Osteocyte (in vitro differentiated cells): ENCODE data around the gene TMEM169. TPM values are rescaled to one million over a fixed set of nuclear protein-coding genes. Genes with fewer than 3 reads are reported as not detected.

Experiments used
- DNase-seq: peaks from one replicate; pipeline ENCODE4 v3.0.0; 2021; ENCODE audit warnings: mixed read lengths; ENCODE audit not compliant: unreplicated experiment; ENCODE audit errors: extremely low spot score
- H3K27ac Mint-ChIP-seq: one replicate; pipeline ENCODE4 v1.8.0; 2021; ENCODE audit warnings: mild to moderate bottlenecking, mixed read lengths; ENCODE audit not compliant: unreplicated experiment
- H3K27me3 Mint-ChIP-seq: one replicate; pipeline ENCODE4 v1.8.0; 2021; ENCODE audit warnings: mixed read lengths; ENCODE audit not compliant: unreplicated experiment
- H3K36me3 Mint-ChIP-seq: one replicate; pipeline ENCODE4 v1.8.0; 2021; ENCODE audit warnings: mixed read lengths; ENCODE audit not compliant: unreplicated experiment
- H3K4me1 Mint-ChIP-seq: one replicate; pipeline ENCODE4 v1.8.0; 2021; ENCODE audit warnings: mixed read lengths; ENCODE audit not compliant: unreplicated experiment
- H3K4me3 Mint-ChIP-seq: one replicate; pipeline ENCODE4 v1.8.0; 2021; ENCODE audit warnings: mild to moderate bottlenecking, moderate library complexity, mixed read lengths; ENCODE audit not compliant: unreplicated experiment
- H3K9me3 Mint-ChIP-seq: one replicate; pipeline ENCODE4 v1.8.0; 2021; ENCODE audit warnings: mixed read lengths; ENCODE audit not compliant: unreplicated experiment
- total RNA-seq: library from RNA; stranded (reverse); gene quantifications from 2 replicates; pipeline ENCODE4 v1.2.1, GENCODE V29; 2021
- TF ChIP-seq, protein P1 (sequence below): fragments of 200-600 bp; sonication (generic); IDR thresholded peaks from 2 replicates; pipeline ENCODE4 v1.5.0; 2021; ENCODE audit warnings: antibody characterized with exemption, mild to moderate bottlenecking, moderate library complexity

TMEM169 gene
- total RNA-seq, 1 donor from 2014 or later: 1.5 TPM

DNA sequence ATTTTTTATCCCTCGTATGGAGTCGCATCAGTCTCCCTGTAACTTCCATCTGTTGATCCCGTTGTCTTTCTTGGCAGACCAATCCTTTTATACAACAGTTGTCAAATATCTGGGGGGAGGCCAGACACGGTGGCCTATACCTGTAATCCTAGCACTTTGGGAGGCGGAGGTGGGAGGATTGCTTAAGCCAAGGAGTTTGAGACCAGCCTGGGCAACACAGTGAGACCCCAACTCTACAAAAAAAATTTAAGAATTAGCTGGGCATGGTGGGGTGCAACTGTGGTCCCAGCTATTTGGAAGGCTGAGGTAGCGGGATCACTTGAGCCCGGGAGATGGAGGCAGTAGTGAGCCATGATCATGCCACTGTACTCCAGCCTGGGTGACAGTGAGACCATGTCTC lies 29.4 kb downstream of the TMEM169 start:
- no peaks in the 10 kb centered on the region for H3K9me3 Mint-ChIP-seq
- H3K36me3 Mint-ChIP-seq: peaks cover 27% of the 10 kb centered on the region
- no peak for DNase-seq
- peaks cover 55% of the 10 kb centered on the region for H3K4me1 Mint-ChIP-seq
- TF ChIP-seq, protein P1, sequence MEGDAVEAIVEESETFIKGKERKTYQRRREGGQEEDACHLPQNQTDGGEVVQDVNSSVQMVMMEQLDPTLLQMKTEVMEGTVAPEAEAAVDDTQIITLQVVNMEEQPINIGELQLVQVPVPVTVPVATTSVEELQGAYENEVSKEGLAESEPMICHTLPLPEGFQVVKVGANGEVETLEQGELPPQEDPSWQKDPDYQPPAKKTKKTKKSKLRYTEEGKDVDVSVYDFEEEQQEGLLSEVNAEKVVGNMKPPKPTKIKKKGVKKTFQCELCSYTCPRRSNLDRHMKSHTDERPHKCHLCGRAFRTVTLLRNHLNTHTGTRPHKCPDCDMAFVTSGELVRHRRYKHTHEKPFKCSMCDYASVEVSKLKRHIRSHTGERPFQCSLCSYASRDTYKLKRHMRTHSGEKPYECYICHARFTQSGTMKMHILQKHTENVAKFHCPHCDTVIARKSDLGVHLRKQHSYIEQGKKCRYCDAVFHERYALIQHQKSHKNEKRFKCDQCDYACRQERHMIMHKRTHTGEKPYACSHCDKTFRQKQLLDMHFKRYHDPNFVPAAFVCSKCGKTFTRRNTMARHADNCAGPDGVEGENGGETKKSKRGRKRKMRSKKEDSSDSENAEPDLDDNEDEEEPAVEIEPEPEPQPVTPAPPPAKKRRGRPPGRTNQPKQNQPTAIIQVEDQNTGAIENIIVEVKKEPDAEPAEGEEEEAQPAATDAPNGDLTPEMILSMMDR: no peak
- no peaks in the 10 kb centered on the region for H3K27me3 Mint-ChIP-seq
- peak overlapping the region; percentile 100 for H3K4me3 Mint-ChIP-seq
- H3K27ac Mint-ChIP-seq: peak overlapping the region; percentile 100

DNA sequence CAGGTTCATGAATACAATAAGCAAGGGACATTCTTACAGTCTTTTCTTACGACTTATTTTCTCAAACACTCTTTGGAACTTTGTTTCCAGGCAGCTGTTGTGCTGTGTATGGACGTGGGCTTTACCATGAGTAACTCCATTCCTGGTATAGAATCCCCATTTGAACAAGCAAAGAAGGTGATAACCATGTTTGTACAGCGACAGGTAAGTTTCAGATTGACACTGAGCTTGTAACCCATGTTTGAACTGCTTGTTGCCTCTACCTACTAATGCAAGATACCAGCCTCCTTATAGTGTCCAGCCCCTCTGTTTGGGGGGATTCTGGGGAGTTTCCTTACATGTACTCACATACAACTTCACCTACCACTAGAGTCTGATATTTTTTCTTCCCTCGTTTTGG lies 31.2 kb downstream of the TMEM169 start:
- TF ChIP-seq, protein P1: no peak
- H3K27me3 Mint-ChIP-seq: no peaks in the 10 kb centered on the region
- peaks cover 62% of the 10 kb centered on the region for H3K4me1 Mint-ChIP-seq
- H3K9me3 Mint-ChIP-seq: no peaks in the 10 kb centered on the region
- no peak overlapping the region for H3K4me3 Mint-ChIP-seq
- H3K36me3 Mint-ChIP-seq: peaks cover 42% of the 10 kb centered on the region
- H3K27ac Mint-ChIP-seq: peak overlapping the region; percentile 5
- no peak for DNase-seq

DNA sequence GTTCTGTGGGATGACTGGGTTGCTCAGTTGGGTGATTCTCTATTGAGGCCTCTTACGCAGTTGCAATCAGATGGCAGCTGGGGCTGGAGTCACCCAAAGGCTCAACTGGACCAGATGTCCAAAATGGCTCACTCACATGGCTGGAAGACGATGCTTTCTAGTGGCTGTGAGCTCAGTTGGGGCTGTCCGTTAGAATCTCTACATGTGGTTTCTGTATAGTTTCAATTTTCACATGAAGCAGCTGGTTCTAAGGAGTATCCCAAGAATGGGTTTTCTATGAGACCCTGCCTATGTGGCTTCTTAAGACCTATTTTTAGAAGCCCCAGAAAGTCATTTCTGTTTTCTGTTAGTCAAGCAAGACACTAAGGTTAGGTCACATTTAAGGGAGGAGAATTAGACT lies 31.9 kb downstream of the TMEM169 start:
- TF ChIP-seq, protein P1: no peak
- Mint-ChIP-seq H3K4me1 (peaks cover 55% of the 10 kb centered on the region), H3K4me3 (no peak overlapping the region), H3K36me3 (peaks cover 48% of the 10 kb centered on the region), H3K27ac (no peak overlapping the region), H3K9me3 (no peaks in the 10 kb centered on the region), H3K27me3 (no peaks in the 10 kb centered on the region)
- no peak for DNase-seq

DNA sequence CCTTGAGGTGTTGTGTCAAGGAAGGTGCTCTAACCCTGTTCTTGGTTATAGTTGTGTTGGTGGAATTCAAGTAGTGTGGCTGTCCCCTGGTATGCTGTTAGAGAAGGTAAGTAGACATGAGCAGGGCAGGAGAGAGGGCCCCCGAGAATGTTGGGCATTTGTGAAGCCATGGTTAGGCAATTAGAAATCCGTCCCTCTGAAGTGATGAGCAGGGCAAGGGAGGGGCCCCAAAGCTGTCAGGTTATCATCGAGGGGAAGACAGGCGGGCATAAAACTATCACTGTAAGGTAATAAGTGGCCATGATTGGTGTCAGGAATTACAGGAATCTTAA lies 32.6 kb downstream of the TMEM169 start:
- peaks cover 53% of the 10 kb centered on the region for H3K4me1 Mint-ChIP-seq
- TF ChIP-seq, protein P1: no peak
- H3K27ac Mint-ChIP-seq: peak overlapping the region; percentile 99
- no peak for DNase-seq
- no peaks in the 10 kb centered on the region for H3K9me3 Mint-ChIP-seq
- peaks cover 55% of the 10 kb centered on the region for H3K36me3 Mint-ChIP-seq
- H3K4me3 Mint-ChIP-seq: peak overlapping the region; percentile 85
- H3K27me3 Mint-ChIP-seq: no peaks in the 10 kb centered on the region

DNA sequence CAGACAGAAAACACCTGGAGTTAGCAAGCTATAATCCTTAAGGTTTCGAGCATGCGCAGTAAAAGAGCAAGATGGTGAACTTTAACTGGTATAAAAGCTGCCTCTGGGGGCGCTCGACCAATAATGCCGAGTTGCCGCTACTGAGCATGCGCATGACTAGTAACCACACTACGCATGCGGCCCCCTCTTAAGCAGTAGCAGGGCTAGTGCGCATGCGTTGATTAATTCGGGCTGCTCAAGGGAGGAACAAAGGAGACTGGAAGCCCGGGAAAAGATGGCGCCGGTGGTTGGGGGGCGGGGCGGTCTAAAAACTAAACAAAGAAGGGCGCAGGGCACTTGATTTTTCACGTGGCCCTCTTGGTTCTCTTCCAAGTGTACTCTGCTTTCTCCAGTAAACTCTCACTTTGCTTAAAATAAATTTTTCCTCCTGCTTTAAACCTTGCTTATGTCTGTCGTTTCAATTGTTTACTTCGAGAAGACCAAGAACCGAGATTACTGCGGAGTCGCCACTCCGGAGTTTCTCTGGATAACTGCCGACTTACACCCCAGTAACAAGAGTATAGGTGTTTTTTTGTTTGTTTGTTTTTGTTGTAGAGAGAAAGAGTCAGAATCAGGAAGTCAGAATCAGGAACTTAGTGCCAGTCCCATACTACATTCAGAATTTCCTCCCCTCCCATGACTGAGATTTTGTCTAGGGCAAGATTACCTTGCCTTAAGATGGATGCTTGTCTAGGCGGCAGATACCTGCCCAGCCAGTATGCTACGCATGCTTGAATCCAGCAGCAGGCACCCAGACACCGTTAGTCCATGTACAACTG lies 33.2 kb downstream of the TMEM169 start:
- TF ChIP-seq, protein P1: peak; percentile 87
- H3K4me1 Mint-ChIP-seq: peaks cover 57% of the 10 kb centered on the region
- peak; percentile 99 for DNase-seq
- peaks cover 61% of the 10 kb centered on the region for H3K36me3 Mint-ChIP-seq
- H3K4me3 Mint-ChIP-seq: peak overlapping the region; percentile 85
- peak overlapping the region; percentile 99 for H3K27ac Mint-ChIP-seq
- no peaks in the 10 kb centered on the region for H3K9me3 Mint-ChIP-seq
- no peaks in the 10 kb centered on the region for H3K27me3 Mint-ChIP-seq
